ENCODE results near the gene ARSI.

ARSI gene

DNA sequence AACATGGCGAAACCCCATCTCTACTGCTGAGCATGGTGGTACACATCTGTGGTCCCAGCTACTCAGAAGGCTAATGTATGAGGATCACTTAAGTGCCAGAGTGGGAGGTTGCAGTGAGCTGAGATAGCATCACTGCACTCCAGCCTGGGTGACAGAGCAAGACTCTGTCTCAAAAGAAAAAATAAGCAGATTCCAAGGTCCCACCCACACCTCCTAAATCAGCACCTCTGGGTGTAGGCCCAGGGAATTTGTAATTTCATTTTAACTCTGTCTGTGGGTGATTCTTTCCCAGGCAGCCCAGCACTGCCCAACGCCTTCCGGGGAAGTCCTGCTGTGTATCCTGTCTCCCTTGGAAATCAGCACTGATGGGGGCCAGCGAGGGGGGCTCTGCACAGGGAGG lies 25.7 kb downstream of the ARSI start:
- DNase-seq (ENCODE audit: insufficient read length, low spot score) (no peak), FAIRE-seq (no peak)
- TF ChIP-seq POLR2AphosphoS5 (IDR thresholded peaks at IDR 0.05; ENCODE audit: low read depth, low read length) (no peak), PAX5 (IDR thresholded peaks at IDR 0.05; ENCODE audit: insufficient read depth, low read length, severe bottlenecking) (no peak), POU2F2 (IDR thresholded peaks at IDR 0.05; ENCODE audit: low read depth, low read length) (no peak), POLR2A (IDR thresholded peaks at IDR 0.05; ENCODE audit: low read depth, low read length) (no peak), TAF1 (IDR thresholded peaks at IDR 0.05; ENCODE audit: low read depth, low read length) (no peak)

- FAIRE-seq, result no peak
- DNase-seq (ENCODE audit: insufficient read length, low spot score), result no peak
- TF ChIP-seq SPI1 (IDR thresholded peaks at IDR 0.05; ENCODE audit: low read depth, low read length) (no peak), POU2F2 (IDR thresholded peaks at IDR 0.05; ENCODE audit: low read depth, low read length) (no peak), POLR2A (IDR thresholded peaks at IDR 0.05; ENCODE audit: low read depth, low read length) (no peak), TAF1 (IDR thresholded peaks at IDR 0.05; ENCODE audit: low read depth, low read length) (no peak), POLR2AphosphoS5 (IDR thresholded peaks at IDR 0.05; ENCODE audit: low read depth, low read length) (no peak), PAX5 (IDR thresholded peaks at IDR 0.05; ENCODE audit: insufficient read depth, low read length, severe bottlenecking) (no peak)
These were observed 27.9 kb downstream of the ARSI start for GRCh38 chr5:150274811-150275210.

DNA sequence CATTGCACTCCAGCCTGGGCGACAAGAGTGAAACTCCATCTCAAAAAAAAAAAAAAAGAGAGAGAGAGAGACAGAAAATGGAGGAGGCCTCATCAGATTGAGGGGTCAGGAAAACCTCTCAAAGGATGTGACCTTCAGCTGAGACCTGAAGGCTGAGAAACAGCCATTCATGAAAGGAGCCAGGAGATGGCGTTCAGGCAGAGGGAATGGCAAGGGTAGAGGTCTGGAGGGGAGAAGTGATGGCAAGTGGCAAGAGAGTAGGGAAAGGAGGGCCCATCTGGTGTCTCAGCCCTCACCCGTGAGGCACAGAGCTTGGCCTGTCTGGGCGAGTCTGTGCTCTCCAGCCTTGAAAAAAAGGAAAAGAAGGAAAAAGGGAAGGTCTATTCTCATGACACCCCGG lies 30.2 kb downstream of the ARSI start:
- TF ChIP-seq TAF1 (IDR thresholded peaks at IDR 0.05; ENCODE audit: low read depth, low read length) (no peak), POU2F2 (IDR thresholded peaks at IDR 0.05; ENCODE audit: low read depth, low read length) (no peak), POLR2A (IDR thresholded peaks at IDR 0.05; ENCODE audit: low read depth, low read length) (no peak), PAX5 (IDR thresholded peaks at IDR 0.05; ENCODE audit: insufficient read depth, low read length, severe bottlenecking) (no peak), POLR2AphosphoS5 (IDR thresholded peaks at IDR 0.05; ENCODE audit: low read depth, low read length) (no peak), SPI1 (IDR thresholded peaks at IDR 0.05; ENCODE audit: low read depth, low read length) (no peak)
- DNase-seq (ENCODE audit: insufficient read length, low spot score) (no peak), FAIRE-seq (no peak)

GRCh38 chr5:150271923-150272322 lies 30.8 kb downstream of the ARSI start:
- no peak for TF ChIP-seq POLR2A (IDR thresholded peaks at IDR 0.05; ENCODE audit: low read depth, low read length)
- no peak for TF ChIP-seq POLR2AphosphoS5 (IDR thresholded peaks at IDR 0.05; ENCODE audit: low read depth, low read length)
- no peak for TF ChIP-seq TAF1 (IDR thresholded peaks at IDR 0.05; ENCODE audit: low read depth, low read length)
- no peak for TF ChIP-seq SPI1 (IDR thresholded peaks at IDR 0.05; ENCODE audit: low read depth, low read length)
- FAIRE-seq, result no peak
- DNase-seq (ENCODE audit: insufficient read length, low spot score), result no peak

GRCh38 chr5:150271296-150271692 lies 31.4 kb downstream of the ARSI start:
- DNase-seq (ENCODE audit: insufficient read length, low spot score) (no peak), FAIRE-seq (no peak)
- TF ChIP-seq POLR2A (IDR thresholded peaks at IDR 0.05; ENCODE audit: low read depth, low read length) (no peak), SPI1 (IDR thresholded peaks at IDR 0.05; ENCODE audit: low read depth, low read length) (no peak), TAF1 (IDR thresholded peaks at IDR 0.05; ENCODE audit: low read depth, low read length) (no peak), POU2F2 (IDR thresholded peaks at IDR 0.05; ENCODE audit: low read depth, low read length) (no peak), POLR2AphosphoS5 (IDR thresholded peaks at IDR 0.05; ENCODE audit: low read depth, low read length) (no peak), PAX5 (IDR thresholded peaks at IDR 0.05; ENCODE audit: insufficient read depth, low read length, severe bottlenecking) (no peak)

GRCh38 chr5:150270541-150271295 lies 32.0 kb downstream of the ARSI start:
- FAIRE-seq, result no peak
- no peak for TF ChIP-seq PAX5 (IDR thresholded peaks at IDR 0.05; ENCODE audit: insufficient read depth, low read length, severe bottlenecking)
- TF ChIP-seq POU2F2 (IDR thresholded peaks at IDR 0.05; ENCODE audit: low read depth, low read length), result no peak
- no peak for TF ChIP-seq SPI1 (IDR thresholded peaks at IDR 0.05; ENCODE audit: low read depth, low read length)

GRCh38 chr5:150266871-150267291 lies 35.8 kb downstream of the ARSI start:
- DNase-seq (ENCODE audit: insufficient read length, low spot score) (no peak), FAIRE-seq (no peak)
- no peak for TF ChIP-seq POU2F2 (IDR thresholded peaks at IDR 0.05; ENCODE audit: low read depth, low read length)
- no peak for TF ChIP-seq POLR2A (IDR thresholded peaks at IDR 0.05; ENCODE audit: low read depth, low read length)
- TF ChIP-seq SPI1 (IDR thresholded peaks at IDR 0.05; ENCODE audit: low read depth, low read length), result no peak
- TF ChIP-seq POLR2AphosphoS5 (IDR thresholded peaks at IDR 0.05; ENCODE audit: low read depth, low read length), result no peak
- TF ChIP-seq PAX5 (IDR thresholded peaks at IDR 0.05; ENCODE audit: insufficient read depth, low read length, severe bottlenecking), result no peak
- no peak for TF ChIP-seq TAF1 (IDR thresholded peaks at IDR 0.05; ENCODE audit: low read depth, low read length)

More at GRCh38 chr5:150270541-150271295, 32.0 kb downstream of the ARSI start:
- no peak for DNase-seq (ENCODE audit: insufficient read length, low spot score)

DNA sequence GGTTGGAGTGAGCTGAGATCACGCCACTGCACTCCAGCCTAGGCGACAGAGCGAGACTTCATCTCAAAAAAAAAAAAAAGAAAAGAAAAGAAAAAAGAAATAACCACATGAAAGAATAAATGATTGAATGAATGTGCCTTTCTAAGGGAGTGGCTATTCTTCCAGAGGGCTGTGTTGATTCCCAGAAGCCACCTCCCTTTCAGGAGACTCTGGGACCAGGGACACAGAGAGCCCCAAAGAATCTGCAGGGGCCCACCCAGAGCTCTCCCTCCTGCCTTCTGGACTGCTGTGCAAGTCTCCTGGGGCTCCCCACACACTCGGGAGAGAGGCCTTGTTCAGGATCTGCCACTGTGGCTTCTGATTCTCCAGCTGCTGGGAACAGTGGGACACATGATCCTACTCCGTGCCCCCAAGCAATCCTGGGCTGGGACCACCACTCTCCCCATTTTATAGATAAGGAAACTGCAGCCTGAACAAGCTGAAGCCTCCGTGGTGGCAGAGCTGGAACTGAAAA lies 36.8 kb downstream of the ARSI start:
- TF ChIP-seq TAF1 (IDR thresholded peaks at IDR 0.05; ENCODE audit: low read depth, low read length) (no peak), PAX5 (IDR thresholded peaks at IDR 0.05; ENCODE audit: insufficient read depth, low read length, severe bottlenecking) (no peak), POU2F2 (IDR thresholded peaks at IDR 0.05; ENCODE audit: low read depth, low read length) (no peak), POLR2AphosphoS5 (IDR thresholded peaks at IDR 0.05; ENCODE audit: low read depth, low read length) (no peak), SPI1 (IDR thresholded peaks at IDR 0.05; ENCODE audit: low read depth, low read length) (no peak), POLR2A (IDR thresholded peaks at IDR 0.05; ENCODE audit: low read depth, low read length) (no peak)
- no peak for DNase-seq (ENCODE audit: insufficient read length, low spot score)
- no peak for FAIRE-seq

GRCh38 chr5:150264667-150265603 lies 37.8 kb downstream of the ARSI start:
- FAIRE-seq (no peak), DNase-seq (ENCODE audit: insufficient read length, low spot score) (no peak)
- TF ChIP-seq TAF1 (IDR thresholded peaks at IDR 0.05; ENCODE audit: low read depth, low read length) (no peak), POLR2AphosphoS5 (IDR thresholded peaks at IDR 0.05; ENCODE audit: low read depth, low read length) (no peak), POU2F2 (IDR thresholded peaks at IDR 0.05; ENCODE audit: low read depth, low read length) (no peak), SPI1 (IDR thresholded peaks at IDR 0.05; ENCODE audit: low read depth, low read length) (no peak), PAX5 (IDR thresholded peaks at IDR 0.05; ENCODE audit: insufficient read depth, low read length, severe bottlenecking) (no peak), POLR2A (IDR thresholded peaks at IDR 0.05; ENCODE audit: low read depth, low read length) (no peak)

All from GM12891 (cell line).